DOHH2 (cell line): Measurements from ENCODE around the gene ECT2L.
"Not testable (repeated sequence)": the region's sequence is repeated elsewhere in the genome, so short reads cannot be mapped to it uniquely, and the experiment has no call there.

ENCODE experiments used
- H3F3A ChIP-seq: fragments of 200-600 bp; sonication (generic), shearing (Covaris generic); 2 replicates; pipeline ENCODE4 v1.6.0; 2016; ENCODE audit warnings: antibody characterized with exemption, mild to moderate bottlenecking; ENCODE audit not compliant: control insufficient read depth, insufficient read depth
- H3K27ac ChIP-seq: fragments of 200-600 bp; sonication (generic); 2 replicates; pipeline ENCODE4 v1.5.1; 2014; ENCODE audit warnings: low read depth, mild to moderate bottlenecking, low read length, moderate library complexity
- H3K27me3 ChIP-seq: fragments of 200-600 bp; sonication (generic); 2 replicates; pipeline ENCODE4 v1.6.1; 2014; ENCODE audit warnings: mild to moderate bottlenecking, low read length, mixed read lengths; ENCODE audit not compliant: control insufficient read depth
- H3K36me3 ChIP-seq: fragments of 200-600 bp; sonication (generic); 2 replicates; pipeline ENCODE4 v1.6.1; 2014; ENCODE audit warnings: mild to moderate bottlenecking, low read length, moderate library complexity, mixed read lengths; ENCODE audit not compliant: control insufficient read depth
- H3K4me1 ChIP-seq: fragments of 200-600 bp; sonication (generic); 2 replicates; pipeline ENCODE4 v1.6.1; 2014; ENCODE audit warnings: mild to moderate bottlenecking, low read length, mixed read lengths; ENCODE audit not compliant: control insufficient read depth
- H3K4me2 ChIP-seq: fragments of 200-600 bp; sonication (generic); 2 replicates; pipeline ENCODE4 v1.6.0; 2014; ENCODE audit warnings: mild to moderate bottlenecking, low read length, moderate library complexity
- H3K4me3 ChIP-seq: fragments of 200-600 bp; sonication (generic); 2 replicates; pipeline ENCODE4 v1.5.1; 2014; ENCODE audit warnings: mild to moderate bottlenecking, low read length, mixed read lengths
- H3K79me2 ChIP-seq: fragments of 200-600 bp; sonication (generic); 2 replicates; pipeline ENCODE4 v1.6.1; 2014; ENCODE audit warnings: mild to moderate bottlenecking, low read length, mixed read lengths; ENCODE audit not compliant: control insufficient read depth
- H3K9me2 ChIP-seq: fragments of 200-600 bp; sonication (generic); replicated peaks from 2 replicates; pipeline ENCODE4 v1.6.1; 2014; ENCODE audit warnings: mild to moderate bottlenecking, low read length, mixed read lengths; ENCODE audit not compliant: control insufficient read depth
- H3K9me3 ChIP-seq: fragments of 200-600 bp; sonication (generic); 2 replicates; pipeline ENCODE4 v1.6.1; 2014; ENCODE audit warnings: antibody characterized with exemption, low read length, mixed read lengths; ENCODE audit not compliant: control insufficient read depth, insufficient read depth
- H4K20me1 ChIP-seq: fragments of 200-600 bp; sonication (generic); 2 replicates; pipeline ENCODE4 v1.6.0; 2014; ENCODE audit warnings: low read depth, mild to moderate bottlenecking, antibody characterized with exemption, low read length, moderate library complexity; ENCODE audit not compliant: control insufficient read depth, insufficient read depth
- EZH2phosphoT487 ChIP-seq: fragments of 200-600 bp; sonication (generic); IDR thresholded peaks from 2 replicates; pipeline ENCODE4 v1.6.1; 2017; ENCODE audit warnings: borderline replicate concordance, mild to moderate bottlenecking, antibody characterized with exemption, low read length, moderate library complexity, mixed read lengths
- TF ChIP-seq, protein P1 (sequence below): fragments of 200-600 bp; sonication (generic); IDR thresholded peaks from one replicate; pipeline ENCODE4 v1.5.1; 2014; ENCODE audit warnings: antibody characterized with exemption, mild to moderate bottlenecking, low read depth, low read length; ENCODE audit not compliant: poor library complexity, severe bottlenecking

ECT2L gene

DNA sequence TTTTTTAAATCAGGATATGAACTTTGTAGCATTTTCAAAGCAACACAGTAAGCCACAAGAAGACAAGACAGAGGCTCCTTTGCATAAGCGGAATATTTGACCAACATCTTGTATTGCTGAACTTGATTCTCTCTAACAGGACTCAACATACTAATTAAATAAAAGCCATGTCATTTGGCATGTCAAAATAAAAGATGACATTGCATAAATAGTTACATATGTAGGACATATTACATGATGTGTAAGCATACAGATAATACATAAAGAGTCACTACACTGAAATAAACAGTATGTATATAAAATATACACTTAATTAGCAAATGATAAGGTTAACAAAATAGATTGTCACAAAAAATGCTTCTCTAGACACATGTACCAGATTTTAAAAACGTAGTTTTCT is 129.9 kb downstream of the ECT2L start:
- no peak for TF ChIP-seq EZH2phosphoT487
- TF ChIP-seq, protein P1, sequence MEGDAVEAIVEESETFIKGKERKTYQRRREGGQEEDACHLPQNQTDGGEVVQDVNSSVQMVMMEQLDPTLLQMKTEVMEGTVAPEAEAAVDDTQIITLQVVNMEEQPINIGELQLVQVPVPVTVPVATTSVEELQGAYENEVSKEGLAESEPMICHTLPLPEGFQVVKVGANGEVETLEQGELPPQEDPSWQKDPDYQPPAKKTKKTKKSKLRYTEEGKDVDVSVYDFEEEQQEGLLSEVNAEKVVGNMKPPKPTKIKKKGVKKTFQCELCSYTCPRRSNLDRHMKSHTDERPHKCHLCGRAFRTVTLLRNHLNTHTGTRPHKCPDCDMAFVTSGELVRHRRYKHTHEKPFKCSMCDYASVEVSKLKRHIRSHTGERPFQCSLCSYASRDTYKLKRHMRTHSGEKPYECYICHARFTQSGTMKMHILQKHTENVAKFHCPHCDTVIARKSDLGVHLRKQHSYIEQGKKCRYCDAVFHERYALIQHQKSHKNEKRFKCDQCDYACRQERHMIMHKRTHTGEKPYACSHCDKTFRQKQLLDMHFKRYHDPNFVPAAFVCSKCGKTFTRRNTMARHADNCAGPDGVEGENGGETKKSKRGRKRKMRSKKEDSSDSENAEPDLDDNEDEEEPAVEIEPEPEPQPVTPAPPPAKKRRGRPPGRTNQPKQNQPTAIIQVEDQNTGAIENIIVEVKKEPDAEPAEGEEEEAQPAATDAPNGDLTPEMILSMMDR: no peak
- Histone ChIP-seq H3K27ac (no peak overlapping the region), H3K9me2 (no peaks in the 10 kb centered on the region), H3K4me2 (no peak overlapping the region), H3K36me3 (peaks cover 14% of the 10 kb centered on the region), H3K79me2 (no peaks in the 10 kb centered on the region), H3K4me1 (no peaks in the 10 kb centered on the region), H4K20me1 (no peaks in the 10 kb centered on the region), H3K27me3 (no peaks in the 10 kb centered on the region), H3K9me3 (no peaks in the 10 kb centered on the region), H3K4me3 (no peak overlapping the region), H3F3A (peaks cover 2% of the 10 kb centered on the region; the same call in 1 of the 2 replicates)

DNA sequence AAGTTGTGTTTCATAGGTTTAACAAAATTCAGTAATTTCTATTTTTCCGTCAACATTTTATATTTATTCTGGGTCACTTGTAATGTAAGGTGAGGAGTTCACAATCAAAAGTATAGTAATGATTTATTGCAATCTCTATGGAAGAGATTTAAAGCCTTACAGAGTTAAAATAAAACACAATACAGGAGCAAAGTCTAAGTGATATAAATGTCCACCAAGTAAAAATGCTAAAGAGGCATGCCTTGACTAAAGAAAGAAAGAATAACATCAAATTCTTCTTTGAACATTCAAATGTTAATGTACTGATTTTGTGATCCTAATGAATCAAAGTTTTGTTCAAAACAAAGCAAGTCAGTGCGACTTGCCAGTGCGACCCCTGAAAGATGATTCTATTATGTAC is 130.7 kb downstream of the ECT2L start:
- peaks cover 2% of the 10 kb centered on the region; the same call in 1 of the 2 replicates for H3F3A ChIP-seq
- no peaks in the 10 kb centered on the region for H3K9me2 ChIP-seq
- no peak for TF ChIP-seq EZH2phosphoT487
- TF ChIP-seq, protein P1: no peak

DNA sequence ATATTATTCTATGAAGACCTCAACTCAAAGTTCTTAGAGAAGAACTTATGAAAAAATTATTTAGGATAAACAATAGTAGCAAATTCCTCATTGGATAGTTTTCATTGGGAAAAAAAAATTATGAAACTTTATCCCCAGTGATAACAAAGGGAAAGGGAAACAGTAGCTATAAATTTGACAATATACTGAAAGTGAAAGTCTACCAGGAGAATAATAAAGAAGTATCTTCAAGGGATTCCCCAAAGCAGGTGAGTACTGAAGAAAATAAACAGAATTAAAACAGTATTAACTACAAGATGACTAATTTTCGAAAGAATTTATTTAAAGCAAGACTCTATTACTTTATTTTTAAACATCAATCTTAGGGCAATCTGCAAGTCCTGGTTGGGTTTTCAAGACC is 135.8 kb downstream of the ECT2L start:
- H3K4me3 ChIP-seq: no peak overlapping the region
- H3K9me3 ChIP-seq: no peaks in the 10 kb centered on the region
- no peaks in the 10 kb centered on the region for H3K27me3 ChIP-seq
- no peak overlapping the region for H3K27ac ChIP-seq
- no peak overlapping the region for H3K4me2 ChIP-seq
- no peaks in the 10 kb centered on the region for H3K4me1 ChIP-seq
- H4K20me1 ChIP-seq: no peaks in the 10 kb centered on the region
- TF ChIP-seq, protein P1: no peak
- no peak for TF ChIP-seq EZH2phosphoT487
- H3K9me2 ChIP-seq: no peaks in the 10 kb centered on the region
- H3F3A ChIP-seq: peaks cover 2% of the 10 kb centered on the region; the same call in 1 of the 2 replicates
- H3K79me2 ChIP-seq: no peaks in the 10 kb centered on the region
- peaks cover 13% of the 10 kb centered on the region for H3K36me3 ChIP-seq

More for the DNA sequence above, 130.7 kb downstream of the ECT2L start:
- Histone ChIP-seq H4K20me1 (no peaks in the 10 kb centered on the region), H3K4me2 (no peak overlapping the region), H3K36me3 (peaks cover 14% of the 10 kb centered on the region), H3K9me3 (no peaks in the 10 kb centered on the region), H3K4me1 (no peaks in the 10 kb centered on the region), H3K4me3 (no peak overlapping the region), H3K79me2 (no peaks in the 10 kb centered on the region), H3K27ac (no peak overlapping the region), H3K27me3 (no peaks in the 10 kb centered on the region)

DNA sequence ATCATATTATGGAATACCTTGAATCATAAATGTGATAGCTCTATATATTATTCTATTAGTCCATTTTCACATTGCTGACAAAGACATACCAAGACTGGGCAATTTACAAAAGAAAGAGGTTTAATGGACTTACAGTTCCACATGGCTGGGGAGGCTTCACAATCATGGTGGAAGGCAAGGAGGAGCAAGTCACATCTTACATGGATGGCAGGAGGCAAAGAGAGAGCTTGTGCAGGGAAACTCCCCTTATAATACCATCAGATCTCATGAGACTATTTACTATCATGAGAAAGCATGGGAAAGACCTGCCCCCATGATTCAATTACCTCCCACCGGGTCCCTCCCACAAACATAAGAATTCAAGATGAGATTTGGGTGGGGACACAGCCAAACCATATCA is 141.0 kb downstream of the ECT2L start:
- not testable (repeated sequence) for H3K9me3 ChIP-seq, H3K4me3 ChIP-seq, H3K4me1 ChIP-seq, H3K4me2 ChIP-seq, H3K9me2 ChIP-seq, H3K79me2 ChIP-seq, H3K27ac ChIP-seq, H3K27me3 ChIP-seq, H3F3A ChIP-seq, H4K20me1 ChIP-seq
- peaks cover 27% of the 10 kb centered on the region for H3K36me3 ChIP-seq
